HG03025 (cell line): ENCODE results near the gene ME3.

Source experiments
- ATAC-seq: cut with Tn5 transposase; IDR thresholded peaks from one replicate; pipeline ENCODE4 v1.9.1; 2021; ENCODE audit warnings: mild to moderate bottlenecking, moderate library complexity; ENCODE audit not compliant: unreplicated experiment, low FRiP score

The ME3 gene

GRCh38 chr11:86416494-86416893 is 255.9 kb downstream of the ME3 start:
- ATAC-seq: no peak

- no peak for ATAC-seq
Measured at GRCh38 chr11:86415026-86415425, 257.4 kb downstream of the ME3 start.

DNA sequence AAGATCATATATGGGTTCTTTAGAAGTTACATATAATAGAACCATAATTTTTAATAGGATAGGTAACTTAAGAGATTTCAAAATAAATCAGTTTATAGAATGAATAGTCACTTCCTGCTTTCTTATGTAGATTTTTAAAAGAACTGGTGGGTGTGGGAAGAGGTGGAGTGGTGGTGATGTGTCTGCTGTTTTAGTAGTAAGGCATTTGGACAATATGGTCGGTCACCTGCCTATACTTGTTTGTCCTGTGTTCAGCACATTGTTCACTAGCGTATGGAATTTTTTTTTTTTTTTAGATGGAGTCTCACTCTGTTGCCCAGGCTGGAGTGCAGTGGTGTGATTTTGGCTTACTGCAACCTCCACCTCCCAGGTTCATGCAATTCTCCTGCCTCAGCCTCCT is 258.4 kb downstream of the ME3 start:
- ATAC-seq: no peak

DNA sequence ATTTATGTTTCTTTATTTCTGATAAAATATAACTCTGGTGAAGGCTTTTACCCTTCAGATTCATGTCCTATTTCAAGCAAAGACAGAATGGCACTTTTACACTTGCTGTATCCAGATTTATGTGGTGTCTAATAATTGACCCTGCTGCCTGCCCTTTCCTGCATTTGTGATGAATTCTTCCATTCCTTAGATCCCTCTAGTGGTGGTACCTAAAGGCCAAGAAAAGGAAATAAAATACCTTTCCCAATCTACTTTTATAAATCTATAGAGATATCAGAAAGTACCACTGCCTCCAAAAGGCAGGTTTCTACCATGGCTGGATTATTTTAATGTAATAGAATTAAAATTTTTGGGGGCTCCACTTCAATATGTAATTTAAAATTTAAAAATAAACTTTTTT is 263.6 kb downstream of the ME3 start:
- no peak for ATAC-seq

DNA sequence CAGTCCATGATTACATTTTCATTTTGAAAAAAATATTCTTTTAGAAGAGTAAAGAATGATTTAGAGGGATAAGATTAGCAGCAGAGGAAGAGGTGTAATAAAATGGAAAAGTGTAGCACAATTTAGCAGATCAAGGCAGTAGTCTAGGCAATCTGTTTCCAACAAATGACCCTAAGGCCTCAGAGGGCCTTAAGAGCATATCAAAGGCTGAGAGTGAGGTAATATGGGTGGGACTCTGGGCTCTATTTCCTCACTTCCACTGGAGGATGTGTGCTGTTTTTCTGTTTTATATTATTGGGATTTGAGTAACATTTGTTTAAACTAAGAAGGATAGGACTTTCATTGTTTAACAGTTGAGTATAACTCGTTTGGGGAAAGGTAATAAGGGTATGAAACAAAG is 269.0 kb downstream of the ME3 start:
- no peak for ATAC-seq

DNA sequence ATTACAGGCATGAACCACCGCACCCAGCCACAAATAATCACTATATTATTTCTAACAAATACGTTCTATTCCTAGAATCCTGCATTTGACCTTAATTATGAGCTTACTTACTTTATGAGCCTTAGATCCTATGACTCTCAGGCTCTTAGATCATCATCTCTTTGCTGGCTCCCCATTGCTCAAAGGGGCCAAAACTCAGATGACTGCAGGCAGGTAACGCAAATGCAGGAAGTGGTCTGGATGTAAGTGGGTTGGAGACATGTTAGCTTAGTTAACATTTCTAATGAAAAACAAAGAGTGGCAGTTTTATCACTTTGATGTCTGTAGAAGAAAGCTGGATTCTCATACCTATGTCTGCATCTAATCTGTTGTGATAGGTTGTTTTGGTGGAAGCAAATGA is 274.3 kb downstream of the ME3 start:
- no peak for ATAC-seq

GRCh38 chr11:86397351-86397750 is 275.1 kb downstream of the ME3 start:
- no peak for ATAC-seq

DNA sequence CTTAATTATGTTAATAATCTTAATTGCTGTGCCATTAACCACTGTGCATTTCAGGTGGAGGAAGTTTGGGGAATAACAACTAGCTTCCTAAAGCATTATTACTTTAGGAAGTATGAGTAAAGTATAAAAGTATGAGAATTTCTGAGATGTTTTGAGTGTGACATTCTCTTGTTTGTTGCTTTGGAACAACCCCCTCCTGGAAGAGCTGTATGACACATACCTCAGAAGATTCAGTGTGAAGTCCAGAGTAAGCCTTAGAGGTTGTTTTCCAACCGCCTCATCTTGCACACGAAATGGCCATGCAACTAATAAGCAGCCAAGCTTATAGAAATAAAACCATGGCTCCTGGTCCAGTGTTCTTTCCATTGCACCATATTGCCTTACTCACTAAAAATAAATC is 276.0 kb downstream of the ME3 start:
- ATAC-seq: no peak

GRCh38 chr11:86395061-86395551 is 277.3 kb downstream of the ME3 start:
- ATAC-seq: no peak
